HFF-Myc (cell line): Measurements from ENCODE around the gene ELMOD3.

Source experiments
- DNase-seq: peaks from one replicate; pipeline ENCODE4 v3.0.0-alpha.2; 2011; ENCODE audit warnings: low read depth; ENCODE audit errors: extremely low read depth
- H3K4me3 ChIP-seq: replicated peaks from 2 replicates; pipeline ENCODE4 v1.5.1; 2011; ENCODE audit warnings: low read depth, mild to moderate bottlenecking, control low read depth, low read length
- CTCF ChIP-seq: IDR thresholded peaks from 2 replicates; pipeline ENCODE4 v1.5.1; 2012; ENCODE audit warnings: mild to moderate bottlenecking, low read depth, low read length, control low read depth; ENCODE audit errors: missing control alignments

ELMOD3 gene

GRCh38 chr2:85393836-85394235 lies 39.3 kb downstream of the ELMOD3 start:
- DNase-seq = no peak
- no peak overlapping the region for H3K4me3 ChIP-seq
- TF ChIP-seq CTCF = no peak

GRCh38 chr2:85394261-85394681 lies 39.7 kb downstream of the ELMOD3 start:
- H3K4me3 ChIP-seq = no peak overlapping the region
- no peak for DNase-seq
- TF ChIP-seq CTCF = no peak

GRCh38 chr2:85394976-85395375 lies 40.4 kb downstream of the ELMOD3 start:
- no peak for TF ChIP-seq CTCF
- no peak for DNase-seq
- no peak overlapping the region for H3K4me3 ChIP-seq

GRCh38 chr2:85395912-85396475 lies 41.4 kb downstream of the ELMOD3 start:
- no peak for DNase-seq
- no peak overlapping the region for H3K4me3 ChIP-seq
- TF ChIP-seq CTCF = no peak

GRCh38 chr2:85396531-85397470 lies 42.2 kb downstream of the ELMOD3 start:
- TF ChIP-seq CTCF = no peak
- no peak overlapping the region for H3K4me3 ChIP-seq

GRCh38 chr2:85397925-85398331 lies 43.4 kb downstream of the ELMOD3 start:
- DNase-seq = no peak
- H3K4me3 ChIP-seq = no peak overlapping the region
- TF ChIP-seq CTCF = no peak

More at GRCh38 chr2:85396531-85397470, 42.2 kb downstream of the ELMOD3 start:
- no peak for DNase-seq
